H1 (cell line): Measurements from ENCODE around the gene ZNF385D. TPM values are rescaled to one million over a fixed set of nuclear protein-coding genes. Genes with fewer than 3 reads are reported as not detected.

ENCODE experiments used
- CTCF ChIA-PET: fragments of 300-600 bp; sonication (Branson Sonifier 250); formaldehyde crosslinking; loops from one replicate; lab custom pipeline; 2021; ENCODE audit not compliant: partially characterized antibody; lab: Charles Lee
- POLR2A ChIA-PET: fragments of 300-600 bp; sonication (Branson Sonifier 250); formaldehyde crosslinking; loops from one replicate; lab custom pipeline; 2021; ENCODE audit warnings: inconsistent platforms; ENCODE audit not compliant: partially characterized antibody; lab: Charles Lee
- DNase-seq, 2 experiments: peaks; one replicate each; pipeline versions ENCODE4 v3.0.0 to v3.0.0-alpha.2; 2010 to 2022; ENCODE audit warnings: low spot score in 2 of 2, low read depth in 1 of 2, mixed read lengths in 1 of 2
- FAIRE-seq: peaks from 2 replicates; lab custom pipeline; 2011; peaks lifted over from hg19 to GRCh38; lab: Jason Lieb, UNC
- H2AFZ ChIP-seq: 2 replicates; pipeline ENCODE4 v1.8.1; 2012; ENCODE audit warnings: low read length, inconsistent platforms
- H2AK5ac ChIP-seq: 2 replicates; pipeline ENCODE4 v1.6.1; 2013; ENCODE audit warnings: low read depth, low read length
- H2BK120ac ChIP-seq: replicated peaks from 2 replicates; pipeline ENCODE3; 2013; ENCODE audit warnings: low read depth, low read length, inconsistent platforms
- H2BK12ac ChIP-seq: 2 replicates; pipeline ENCODE4 v1.6.1; 2013; ENCODE audit warnings: low read depth, low read length
- H2BK15ac ChIP-seq: 2 replicates; pipeline ENCODE4 v1.6.1; 2013; ENCODE audit warnings: low read length
- H2BK20ac ChIP-seq: 2 replicates; pipeline ENCODE4 v1.6.1; 2013; ENCODE audit warnings: low read length
- H2BK5ac ChIP-seq: 2 replicates; pipeline ENCODE4 v1.6.1; 2013; ENCODE audit warnings: low read depth, low read length
- H3K14ac ChIP-seq: 2 replicates; pipeline ENCODE4 v1.6.1; 2013; ENCODE audit warnings: inconsistent platforms; ENCODE audit not compliant: insufficient read length
- H3K18ac ChIP-seq: 2 replicates; pipeline ENCODE4 v1.6.1; 2013; ENCODE audit warnings: low read length; ENCODE audit errors: extremely low read depth
- H3K23ac ChIP-seq: 2 replicates; pipeline ENCODE4 v1.6.1; 2013; ENCODE audit warnings: inconsistent platforms; ENCODE audit not compliant: insufficient read length
- H3K23me2 ChIP-seq: 2 replicates; pipeline ENCODE4 v1.6.1; 2013; ENCODE audit warnings: low read depth, low read length
- H3K27ac ChIP-seq: 2 replicates; pipeline ENCODE4 v1.6.1; 2011; ENCODE audit warnings: low read depth, low read length, inconsistent platforms
- H3K27me3 ChIP-seq, 4 experiments: replicated peaks in 1 of 4; 1 replicate in 1 of 4; 2 replicates in 3 of 4; pipeline versions ENCODE4 v1.6.1 to v1.8.1; 2011 to 2013; ENCODE audit warnings: low read length in 3 of 4, mild to moderate bottlenecking in 3 of 4, inconsistent platforms in 2 of 4, mixed read lengths in 2 of 4, moderate library complexity in 1 of 4; ENCODE audit not compliant: control insufficient read depth in 3 of 4, insufficient read depth in 3 of 4; ENCODE audit errors: extremely low read depth in 1 of 4
- H3K36me3 ChIP-seq, 4 experiments: 2 replicates each; pipeline versions ENCODE4 v1.6.1 to v1.8.1; 2011 to 2013; ENCODE audit warnings: mild to moderate bottlenecking in 4 of 4, low read length in 3 of 4, moderate library complexity in 2 of 4, control low read depth in 1 of 4, inconsistent platforms in 1 of 4; ENCODE audit not compliant: insufficient read depth in 4 of 4, control insufficient read depth in 2 of 4
- H3K4ac ChIP-seq: replicated peaks from 2 replicates; pipeline ENCODE3; 2013; ENCODE audit warnings: low read length, low read depth, mixed read lengths, inconsistent platforms; ENCODE audit not compliant: insufficient read length
- H3K4me1 ChIP-seq, 4 experiments: replicated peaks in 1 of 4; 1 replicate in 1 of 4; 2 replicates in 3 of 4; pipeline versions ENCODE4 v1.6.1 to v1.8.1; 2011 to 2013; ENCODE audit warnings: low read length in 3 of 4, inconsistent platforms in 2 of 4, mixed read lengths in 1 of 4; ENCODE audit not compliant: insufficient read depth in 4 of 4, control insufficient read depth in 3 of 4
- H3K4me2 ChIP-seq, 2 experiments: 2 replicates each; pipeline versions ENCODE4 v1.6.1 to v1.8.1; 2011 to 2013; ENCODE audit warnings: low read depth in 2 of 2, low read length in 2 of 2, control low read depth in 1 of 2, inconsistent platforms in 1 of 2, mild to moderate bottlenecking in 1 of 2; ENCODE audit not compliant: insufficient read depth in 1 of 2
- H3K4me3 ChIP-seq, 4 experiments: fragments of 200-600, 300-600 bp in 1 of 4; sonication (generic), shearing (Covaris generic), sonication (Bioruptor Twin) in 1 of 4; 2 replicates each; pipeline versions ENCODE4 v1.5.1 to v1.8.1; 2011 to 2016; ENCODE audit warnings: low read length in 4 of 4, low read depth in 3 of 4, control low read depth in 2 of 4, inconsistent platforms in 2 of 4, mild to moderate bottlenecking in 2 of 4, mixed read lengths in 1 of 4, moderate library complexity in 1 of 4; ENCODE audit not compliant: insufficient read depth in 2 of 4; ENCODE audit errors: extremely low read depth in 1 of 4
- H3K56ac ChIP-seq: replicated peaks from 2 replicates; pipeline ENCODE3; 2013; ENCODE audit warnings: low read depth, mild to moderate bottlenecking, mixed read lengths, low read length, inconsistent platforms; ENCODE audit not compliant: insufficient read length
- H3K79me1 ChIP-seq: 2 replicates; pipeline ENCODE4 v1.6.1; 2013; ENCODE audit warnings: low read depth, low read length, control low read depth
- H3K79me2 ChIP-seq, 2 experiments: 2 replicates each; pipeline versions ENCODE4 v1.6.1 to v1.8.1; 2012 to 2013; ENCODE audit warnings: low read length in 2 of 2, mild to moderate bottlenecking in 2 of 2, inconsistent platforms in 1 of 2; ENCODE audit not compliant: insufficient read depth in 2 of 2, control insufficient read depth in 1 of 2
- H3K9ac ChIP-seq, 4 experiments: replicated peaks in 1 of 4; 1 replicate in 1 of 4; 2 replicates in 3 of 4; pipeline versions ENCODE4 v1.6.1 to v1.8.1; 2011 to 2013; ENCODE audit warnings: low read depth in 3 of 4, low read length in 3 of 4, control low read depth in 2 of 4, mild to moderate bottlenecking in 2 of 4, moderate library complexity in 2 of 4, inconsistent platforms in 1 of 4; ENCODE audit errors: extremely low read depth in 1 of 4
- H3K9me3 ChIP-seq, 2 experiments: 2 replicates each; pipeline versions ENCODE4 v1.6.1 to v1.8.1; 2012 to 2013; ENCODE audit warnings: mild to moderate bottlenecking in 2 of 2, moderate library complexity in 2 of 2, control low read depth in 1 of 2, inconsistent platforms in 1 of 2, low read depth in 1 of 2, low read length in 1 of 2, mixed read lengths in 1 of 2; ENCODE audit not compliant: insufficient read depth in 2 of 2
- H4K20me1 ChIP-seq, 2 experiments: replicated peaks in 1 of 2; 2 replicates each; pipeline versions ENCODE3 to v1.8.1; 2011 to 2013; ENCODE audit warnings: inconsistent platforms in 2 of 2, low read length in 2 of 2, mild to moderate bottlenecking in 1 of 2; ENCODE audit not compliant: insufficient read depth in 2 of 2, control insufficient read depth in 1 of 2
- H4K5ac ChIP-seq: 2 replicates; pipeline ENCODE4 v1.6.1; 2013; ENCODE audit warnings: low read length, low read depth, mixed read lengths, inconsistent platforms; ENCODE audit not compliant: insufficient read length
- H4K8ac ChIP-seq: 2 replicates; pipeline ENCODE4 v1.8.0; 2013; ENCODE audit warnings: mild to moderate bottlenecking, moderate library complexity, low read length, inconsistent platforms; ENCODE audit not compliant: insufficient read depth; ENCODE audit errors: extremely low read depth
- H4K91ac ChIP-seq: replicated peaks from 2 replicates; pipeline ENCODE3; 2013; ENCODE audit warnings: low read length, mixed read lengths, inconsistent platforms; ENCODE audit not compliant: insufficient read length
- CTBP2 ChIP-seq: IDR thresholded peaks from 2 replicates; pipeline ENCODE4 v1.7.0; 2011; ENCODE audit warnings: borderline replicate concordance, mild to moderate bottlenecking, moderate library complexity, mixed read lengths, low read length; ENCODE audit not compliant: insufficient read depth, insufficient read length
- EGR1 ChIP-seq: IDR thresholded peaks from 2 replicates; pipeline ENCODE4 v1.6.1; 2011; ENCODE audit warnings: low read depth, low read length, borderline replicate concordance
- FOSL1 ChIP-seq: IDR thresholded peaks from 2 replicates; pipeline ENCODE4 v1.6.1; 2011; ENCODE audit warnings: mild to moderate bottlenecking, low read depth, low read length, moderate library complexity; ENCODE audit not compliant: insufficient read depth
- HDAC2 ChIP-seq, 2 experiments: fragments of 300-600 bp in 1 of 2; sonication (generic) in 1 of 2; IDR thresholded peaks; 2 replicates each; pipeline ENCODE4 v1.6.1; 2011 to 2012; ENCODE audit warnings: low read depth in 2 of 2, low read length in 2 of 2, mild to moderate bottlenecking in 2 of 2, moderate library complexity in 2 of 2, borderline replicate concordance in 1 of 2, inconsistent platforms in 1 of 2
- JUND ChIP-seq: IDR thresholded peaks from 2 replicates; pipeline ENCODE4 v1.6.1; 2011; ENCODE audit warnings: mild to moderate bottlenecking, improper control_type of control experiment, low read length
- POLR2AphosphoS5 ChIP-seq: IDR thresholded peaks from 2 replicates; pipeline ENCODE4 v1.6.1; 2011; ENCODE audit warnings: low read depth, low read length
- RAD21 ChIP-seq, 2 experiments: IDR thresholded peaks in 1 of 2; conservative IDR thresholded peaks in 1 of 2; 2 replicates each; pipeline ENCODE4 v1.6.1; 2011; ENCODE audit warnings: low read depth in 2 of 2, low read length in 2 of 2, improper control_type of control experiment in 1 of 2, inconsistent platforms in 1 of 2, mild to moderate bottlenecking in 1 of 2, moderate library complexity in 1 of 2
- TBP ChIP-seq: IDR thresholded peaks from 2 replicates; pipeline ENCODE4 v1.6.1; 2011; ENCODE audit warnings: low read depth, low read length, improper control_type of control experiment
- TCF12 ChIP-seq: IDR thresholded peaks from 2 replicates; pipeline ENCODE4 v1.6.1; 2011; ENCODE audit warnings: low read depth, mild to moderate bottlenecking, low read length
- ZNF274 ChIP-seq: IDR thresholded peaks from 2 replicates; pipeline ENCODE4 v1.7.0; 2012; ENCODE audit warnings: low read length, borderline replicate concordance; ENCODE audit errors: extremely low read depth
- WGBS, 2 experiments: shearing (Covaris generic) in 1 of 2; methylation state at CpG; one replicate each; pipeline versions ENCODE4 v1.1.6 to v1.1.7; 2013 to 2015; ENCODE audit warnings: low lambda C conversion rate in 2 of 2, mixed read lengths in 2 of 2, inconsistent platforms in 1 of 2, low coverage in 1 of 2, missing lambda C conversion rate in 1 of 2; ENCODE audit not compliant: insufficient replicate concordance in 2 of 2, insufficient coverage in 1 of 2, insufficient read length in 1 of 2; ENCODE audit errors: extremely low coverage in 1 of 2, missing lambda C conversion rate in 1 of 2; 5-methylcytosine and 5-hydroxymethylcytosine counted together
- polyA plus RNA-seq, 7 experiments: library from polyadenylated mRNA; depleted of rRNA in 3 of 7; stranded (reverse) in 5 of 7; unstranded in 2 of 7; fragments of >200 nt in 5 of 7; fragments of 200-250 nt in 2 of 7; gene quantifications; 1 replicate in 5 of 7; 2 replicates in 1 of 7; 4 replicates in 1 of 7; pipeline versions ENCODE4 v1.2.1 to v1.2.3, GENCODE V29; 2011 to 2013; ENCODE audit warnings: missing spikeins in 2 of 7, mixed read lengths in 2 of 7
- total RNA-seq: library from RNA; stranded (reverse); fragmentation: NEBNext Ultra II Directional; extraction: Animal tissue kit (Norgen Biotek cat#: 25700); gene quantifications from 2 replicates; pipeline ENCODE4 v1.2.1, GENCODE V29; 2021
- TF ChIP-seq, protein P1 (sequence below): IDR thresholded peaks from 2 replicates; pipeline ENCODE4 v1.6.1; 2012; ENCODE audit warnings: inconsistent platforms
- TF ChIP-seq, protein P2 (sequence below): IDR thresholded peaks from 2 replicates; pipeline ENCODE4 v1.6.1; 2011; ENCODE audit warnings: low read length, improper control_type of control experiment

ZNF385D gene
- total and polyA plus RNA-seq, 2 of the 8 experiments (the other 6 are each of a cell fraction or from before 2014, with no cell fraction given) = 5.9 to 10.8 TPM

DNA sequence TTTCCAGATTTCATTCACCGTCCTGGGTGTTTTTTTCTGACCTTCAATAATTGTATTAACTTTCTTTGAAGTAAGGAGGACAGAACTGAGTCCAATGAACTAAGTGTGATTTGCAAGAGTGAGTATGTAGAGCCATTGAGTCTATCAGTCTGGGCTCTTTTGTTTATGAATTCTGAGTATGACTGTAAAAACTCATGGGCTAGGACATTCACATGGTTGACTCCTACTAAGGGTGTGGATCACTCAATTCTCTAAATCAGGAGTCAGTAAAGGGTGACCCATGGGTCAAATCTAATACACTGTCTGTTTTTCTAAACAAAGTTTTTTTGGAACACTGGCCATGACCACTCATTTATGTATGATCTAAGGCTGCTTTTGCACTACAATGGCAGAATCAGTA lies 269.0 kb downstream of the ZNF385D start:
- Histone ChIP-seq H2AFZ (no peak overlapping the region), H4K20me1 (no peaks in the 10 kb centered on the region), H3K27ac (no peak overlapping the region), H4K8ac (no peak overlapping the region), H4K5ac (no peak overlapping the region), H2BK120ac (no peak overlapping the region), H3K18ac (no peak overlapping the region), H3K36me3 (no peaks in the 10 kb centered on the region), H3K23ac (no peak overlapping the region), H2BK20ac (no peak overlapping the region), H3K9me3 (no peaks in the 10 kb centered on the region), H3K23me2 (no peaks in the 10 kb centered on the region), H3K4ac (no peak overlapping the region), H3K79me2 (no peaks in the 10 kb centered on the region), H3K14ac (no peak overlapping the region), H3K27me3 (no peaks in the 10 kb centered on the region), H3K4me3 (no peak overlapping the region), H2BK15ac (no peak overlapping the region), H3K4me2 (no peak overlapping the region), H4K91ac (no peak overlapping the region), H3K79me1 (no peaks in the 10 kb centered on the region), H2BK12ac (no peak overlapping the region), H3K9ac (no peak overlapping the region), H2BK5ac (no peak overlapping the region), H3K4me1 (no peaks in the 10 kb centered on the region), H2AK5ac (no peak overlapping the region), H3K56ac (no peak overlapping the region)
- POLR2A ChIA-PET = no interaction called here
- WGBS, 2 experiments = 95% methylated on average over 1 of the region's 1 CpG; no CpG with 5 or more reads in 1 of the 2 experiments
- CTCF ChIA-PET = interaction anchor here (1.7 kb wide), 1 partner anchor 15 kb away, joined by 3 read pairs; no protein-coding TSS in a partner anchor
- DNase-seq (no peak), FAIRE-seq (no peak)
- TF ChIP-seq, protein P1, sequence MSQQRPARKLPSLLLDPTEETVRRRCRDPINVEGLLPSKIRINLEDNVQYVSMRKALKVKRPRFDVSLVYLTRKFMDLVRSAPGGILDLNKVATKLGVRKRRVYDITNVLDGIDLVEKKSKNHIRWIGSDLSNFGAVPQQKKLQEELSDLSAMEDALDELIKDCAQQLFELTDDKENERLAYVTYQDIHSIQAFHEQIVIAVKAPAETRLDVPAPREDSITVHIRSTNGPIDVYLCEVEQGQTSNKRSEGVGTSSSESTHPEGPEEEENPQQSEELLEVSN = no peak
- TF ChIP-seq EGR1 (no peak), RAD21 (IDR thresholded peaks at IDR 0.05 in 1 of 2, conservative IDR thresholded peaks at IDR 0.05 in 1 of 2; ENCODE audit: low read depth in 2 of 2, low read length in 2 of 2) (no peak), HDAC2 (IDR thresholded peaks at IDR 0.05; ENCODE audit: borderline replicate concordance in 1 of 2, low read depth in 2 of 2, low read length in 2 of 2) (no peak), POLR2AphosphoS5 (no peak), FOSL1 (no peak), TCF12 (no peak), TBP (no peak), CTBP2 (no peak), ZNF274 (no peak), JUND (no peak)
- TF ChIP-seq, protein P2, sequence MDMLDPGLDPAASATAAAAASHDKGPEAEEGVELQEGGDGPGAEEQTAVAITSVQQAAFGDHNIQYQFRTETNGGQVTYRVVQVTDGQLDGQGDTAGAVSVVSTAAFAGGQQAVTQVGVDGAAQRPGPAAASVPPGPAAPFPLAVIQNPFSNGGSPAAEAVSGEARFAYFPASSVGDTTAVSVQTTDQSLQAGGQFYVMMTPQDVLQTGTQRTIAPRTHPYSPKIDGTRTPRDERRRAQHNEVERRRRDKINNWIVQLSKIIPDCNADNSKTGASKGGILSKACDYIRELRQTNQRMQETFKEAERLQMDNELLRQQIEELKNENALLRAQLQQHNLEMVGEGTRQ = no peak
